WTC11 (cell line): ENCODE measurements around the gene FGD5. TPM values are rescaled to one million over a fixed set of nuclear protein-coding genes. Genes with fewer than 3 reads are reported as not detected.

Experiments
- ATAC-seq: fragments of 200-7000 bp; cut with Tn5 transposase; 2 replicates; pipeline ENCODE4 v1.10.0; 2021; ENCODE audit warnings: mild to moderate bottlenecking, moderate library complexity
- Bru-seq: library from RNA; stranded (reverse); fragments of 400-500 nt; gene quantifications from one replicate; lab custom pipeline; 2021; lab: Mats Ljungman, UMichigan
- CTCF ChIA-PET: fragments of 300-600 bp; sonication (Branson Sonifier 250); formaldehyde crosslinking; loops from one replicate; lab custom pipeline; 2021; ENCODE audit warnings: antibody characterized with exemption; lab: Charles Lee
- POLR2A ChIA-PET: fragments of 350-600 bp; sonication (Branson Sonifier 250); formaldehyde crosslinking; loops from one replicate; lab custom pipeline; 2021; ENCODE audit warnings: antibody characterized with exemption; lab: Charles Lee
- DNase-seq: peaks from one replicate; pipeline ENCODE4 v3.0.0; 2021; ENCODE audit warnings: low spot score
- H3K27ac Mint-ChIP-seq: 2 replicates; pipeline ENCODE4 v1.8.0; 2021; ENCODE audit warnings: mixed read lengths
- H3K27me3 Mint-ChIP-seq: 2 replicates; pipeline ENCODE4 v1.8.0; 2021; ENCODE audit warnings: low read depth, mild to moderate bottlenecking, moderate library complexity, mixed read lengths
- H3K36me3 Mint-ChIP-seq: 2 replicates; pipeline ENCODE4 v1.8.0; 2021; ENCODE audit warnings: mixed read lengths
- H3K4me1 Mint-ChIP-seq: 2 replicates; pipeline ENCODE4 v1.8.0; 2022; ENCODE audit warnings: mixed read lengths
- H3K4me3 Mint-ChIP-seq: 2 replicates; pipeline ENCODE4 v1.8.0; 2021; ENCODE audit warnings: mild to moderate bottlenecking, moderate library complexity, mixed read lengths
- H3K9me3 Mint-ChIP-seq: 2 replicates; pipeline ENCODE4 v1.8.0; 2021; ENCODE audit warnings: mixed read lengths
- ELF4 ChIP-seq: sonication (generic); formaldehyde crosslinking; IDR thresholded peaks from 2 replicates; pipeline ENCODE4 v1.8.1; 2022; ENCODE audit warnings: low read depth, mild to moderate bottlenecking, moderate library complexity, missing genetic modification reagents
- EMX1 ChIP-seq: fragments of 250-450 bp; sonication (Bioruptor Pico); IDR thresholded peaks from 2 replicates; pipeline ENCODE4 v1.8.0; 2021; ENCODE audit warnings: mild to moderate bottlenecking
- GABPB1 ChIP-seq: sonication (generic); formaldehyde crosslinking; IDR thresholded peaks from 2 replicates; pipeline ENCODE4 v1.8.1; 2023; ENCODE audit warnings: mild to moderate bottlenecking, missing genetic modification reagents
- IRF2 ChIP-seq: sonication (generic); formaldehyde crosslinking; IDR thresholded peaks from 2 replicates; pipeline ENCODE4 v1.8.0; 2022; ENCODE audit warnings: low read depth, missing genetic modification reagents, borderline replicate concordance
- KAT7 ChIP-seq: sonication (generic); formaldehyde crosslinking; IDR thresholded peaks from 2 replicates; pipeline ENCODE4 v1.8.1; 2023; ENCODE audit warnings: missing genetic modification reagents, mild to moderate bottlenecking, borderline replicate concordance
- NR1H2 ChIP-seq: sonication (generic); formaldehyde crosslinking; IDR thresholded peaks from 2 replicates; pipeline ENCODE4 v1.9.0; 2021; ENCODE audit warnings: mild to moderate bottlenecking, moderate library complexity, missing genetic modification reagents
- SP1 ChIP-seq: sonication (generic); formaldehyde crosslinking; conservative IDR thresholded peaks from 2 replicates; pipeline ENCODE4 v1.8.1; 2022; ENCODE audit warnings: missing genetic modification reagents
- TP53 ChIP-seq: sonication (generic); formaldehyde crosslinking; IDR thresholded peaks from 2 replicates; pipeline ENCODE4 v1.8.1; 2023; ENCODE audit warnings: mild to moderate bottlenecking, missing genetic modification reagents
- ZNF219 ChIP-seq: sonication (generic); formaldehyde crosslinking; IDR thresholded peaks from 2 replicates; pipeline ENCODE4 v1.8.0; 2023; ENCODE audit warnings: missing genetic modification reagents, mild to moderate bottlenecking, borderline replicate concordance
- long read RNA-seq, 3 experiments: library from RNA in 1 of 3; library from capped mRNA in 1 of 3; library from polyadenylated mRNA in 1 of 3; unstranded in 2 of 3; stranded (forward) in 1 of 3; transcript quantifications; one replicate each; pipeline ENCODE4 v2.0.0, GENCODE V29; 2021
- total RNA-seq: library from RNA; stranded (reverse); gene quantifications from 3 replicates; pipeline ENCODE4 v1.2.3, GENCODE V29; 2021
- TF ChIP-seq, protein P1 (sequence below): sonication (generic); formaldehyde crosslinking; IDR thresholded peaks from 2 replicates; pipeline ENCODE4 v1.8.1; 2023; ENCODE audit warnings: mild to moderate bottlenecking, missing genetic modification reagents
- TF ChIP-seq, protein P2 (sequence below): fragments of 250-450 bp; sonication (Bioruptor Pico); IDR thresholded peaks from 2 replicates; pipeline ENCODE4 v1.9.0; 2021; ENCODE audit warnings: mild to moderate bottlenecking, borderline replicate concordance
- TF ChIP-seq, protein P3 (sequence below): fragments of 250-450 bp; sonication (Bioruptor Pico); conservative IDR thresholded peaks from 2 replicates; pipeline ENCODE4 v1.9.0; 2021; ENCODE audit warnings: mild to moderate bottlenecking
- TF ChIP-seq, protein P4 (sequence below): sonication (generic); formaldehyde crosslinking; IDR thresholded peaks from 2 replicates; pipeline ENCODE4 v1.8.1; 2022; ENCODE audit warnings: mild to moderate bottlenecking, moderate library complexity, missing genetic modification reagents
- TF ChIP-seq, protein P5 (sequence below): sonication (generic); formaldehyde crosslinking; IDR thresholded peaks from 2 replicates; pipeline ENCODE4 v1.8.1; 2022; ENCODE audit warnings: low read depth, missing genetic modification reagents, borderline replicate concordance

Gene FGD5, protein sequence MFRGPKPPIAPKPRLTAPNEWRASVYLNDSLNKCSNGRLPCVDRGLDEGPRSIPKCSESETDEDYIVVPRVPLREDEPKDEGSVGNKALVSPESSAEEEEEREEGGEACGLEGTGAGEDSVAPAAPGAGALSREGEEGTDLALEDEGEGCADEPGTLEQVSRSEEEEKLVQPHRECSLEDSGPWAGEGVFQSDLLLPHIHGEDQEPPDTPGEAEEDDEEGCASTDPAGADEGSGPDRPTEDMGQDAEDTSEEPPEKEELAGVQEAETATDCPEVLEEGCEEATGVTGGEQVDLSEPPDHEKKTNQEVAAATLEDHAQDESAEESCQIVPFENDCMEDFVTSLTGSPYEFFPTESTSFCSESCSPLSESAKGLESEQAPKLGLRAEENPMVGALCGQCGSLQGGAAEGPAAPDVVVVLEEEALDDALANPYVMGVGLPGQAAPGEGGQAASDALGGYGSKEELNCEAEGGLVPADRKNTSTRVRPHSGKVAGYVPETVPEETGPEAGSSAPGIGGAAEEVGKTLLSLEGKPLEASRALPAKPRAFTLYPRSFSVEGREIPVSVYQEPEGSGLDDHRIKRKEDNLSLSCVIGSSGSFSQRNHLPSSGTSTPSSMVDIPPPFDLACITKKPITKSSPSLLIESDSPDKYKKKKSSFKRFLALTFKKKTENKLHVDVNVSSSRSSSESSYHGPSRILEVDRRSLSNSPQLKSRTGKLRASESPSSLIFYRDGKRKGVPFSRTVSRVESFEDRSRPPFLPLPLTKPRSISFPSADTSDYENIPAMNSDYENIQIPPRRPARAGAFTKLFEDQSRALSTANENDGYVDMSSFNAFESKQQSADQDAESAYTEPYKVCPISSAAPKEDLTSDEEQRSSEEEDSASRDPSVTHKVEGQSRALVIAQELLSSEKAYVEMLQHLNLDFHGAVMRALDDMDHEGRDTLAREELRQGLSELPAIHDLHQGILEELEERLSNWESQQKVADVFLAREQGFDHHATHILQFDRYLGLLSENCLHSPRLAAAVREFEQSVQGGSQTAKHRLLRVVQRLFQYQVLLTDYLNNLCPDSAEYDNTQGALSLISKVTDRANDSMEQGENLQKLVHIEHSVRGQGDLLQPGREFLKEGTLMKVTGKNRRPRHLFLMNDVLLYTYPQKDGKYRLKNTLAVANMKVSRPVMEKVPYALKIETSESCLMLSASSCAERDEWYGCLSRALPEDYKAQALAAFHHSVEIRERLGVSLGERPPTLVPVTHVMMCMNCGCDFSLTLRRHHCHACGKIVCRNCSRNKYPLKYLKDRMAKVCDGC (N-terminal part only)
- total RNA-seq: 18.3 to 20.0 TPM (median 19.3 TPM) in 3 replicates
- Bru-seq, nascent RNA: percentile 47 among the genes with signal in this experiment
- long read RNA-seq, experiment 1, full-length matches to known transcripts: 10 of 51 reads
- long read RNA-seq, experiment 1, partial matches to known transcripts: 3 of 51 reads
- long read RNA-seq, experiment 1, other reads (novel, unspliced or antisense): 38 of 51 reads
- long read RNA-seq, experiment 2, full-length matches to known transcripts: 14 of 36 reads
- long read RNA-seq, experiment 2, partial matches to known transcripts: 6 of 36 reads
- long read RNA-seq, experiment 2, other reads (novel, unspliced or antisense): 16 of 36 reads
- long read RNA-seq, experiment 3, partial matches to known transcripts: 2 of 2 reads
- long read RNA-seq, experiment 3, other reads (novel, unspliced or antisense): 0 of 2 reads

DNA sequence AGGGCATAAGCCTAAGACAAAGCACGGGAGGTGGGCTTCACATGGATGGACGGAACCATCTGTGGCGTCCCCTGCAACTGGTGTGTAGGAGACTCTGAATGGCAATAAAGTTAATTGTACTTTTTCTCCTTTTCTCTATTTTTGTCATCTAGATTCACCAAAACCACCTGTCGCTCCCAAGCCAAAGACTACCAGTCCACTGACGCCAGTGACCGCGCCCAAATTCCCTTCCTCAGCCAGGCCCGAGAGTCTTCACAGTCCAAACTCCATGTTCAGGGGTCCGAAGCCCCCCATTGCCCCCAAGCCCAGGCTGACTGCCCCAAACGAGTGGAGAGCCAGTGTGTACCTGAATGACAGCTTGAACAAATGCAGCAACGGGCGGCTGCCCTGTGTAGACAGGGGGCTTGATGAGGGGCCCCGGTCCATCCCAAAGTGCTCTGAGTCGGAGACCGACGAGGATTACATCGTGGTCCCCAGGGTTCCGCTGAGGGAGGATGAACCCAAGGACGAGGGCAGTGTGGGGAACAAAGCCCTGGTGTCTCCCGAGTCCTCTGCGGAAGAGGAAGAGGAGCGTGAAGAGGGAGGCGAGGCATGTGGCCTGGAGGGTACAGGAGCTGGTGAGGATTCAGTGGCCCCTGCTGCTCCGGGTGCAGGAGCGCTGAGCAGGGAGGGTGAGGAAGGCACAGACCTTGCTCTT is at the start of gene FGD5:
FGD5 (plus strand) TSS at position 159 of the 697 bp plus-strand sequence; CDS start at position 269, 110 bp downstream.
- H3K27ac Mint-ChIP-seq: peak within 1 kb of the TSS; percentile 51; the same call in 1 of the 2 replicates
- no peak for TF ChIP-seq GABPB1 (CRISPR knock-in tag)
- TF ChIP-seq ZNF219: no peak
- TF ChIP-seq, protein P1, sequence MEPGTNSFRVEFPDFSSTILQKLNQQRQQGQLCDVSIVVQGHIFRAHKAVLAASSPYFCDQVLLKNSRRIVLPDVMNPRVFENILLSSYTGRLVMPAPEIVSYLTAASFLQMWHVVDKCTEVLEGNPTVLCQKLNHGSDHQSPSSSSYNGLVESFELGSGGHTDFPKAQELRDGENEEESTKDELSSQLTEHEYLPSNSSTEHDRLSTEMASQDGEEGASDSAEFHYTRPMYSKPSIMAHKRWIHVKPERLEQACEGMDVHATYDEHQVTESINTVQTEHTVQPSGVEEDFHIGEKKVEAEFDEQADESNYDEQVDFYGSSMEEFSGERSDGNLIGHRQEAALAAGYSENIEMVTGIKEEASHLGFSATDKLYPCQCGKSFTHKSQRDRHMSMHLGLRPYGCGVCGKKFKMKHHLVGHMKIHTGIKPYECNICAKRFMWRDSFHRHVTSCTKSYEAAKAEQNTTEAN (CRISPR knock-in tag): no peak
- TF ChIP-seq, all 79 proteins: peak for 0
- CTCF ChIA-PET: no interaction called here
- H3K27me3 Mint-ChIP-seq: no peaks in the 10 kb centered on the region; the same call in 1 of the 2 replicates
- H3K4me3 Mint-ChIP-seq: no peak within 1 kb of the TSS
- no peaks in the 10 kb centered on the region for H3K9me3 Mint-ChIP-seq
- POLR2A ChIA-PET: no interaction called here
- H3K4me1 Mint-ChIP-seq: peaks cover 31% of the 10 kb centered on the region
- peaks cover 5% of the 10 kb centered on the region; the same call in 1 of the 2 replicates for H3K36me3 Mint-ChIP-seq
- no peak for ATAC-seq
- no peak for DNase-seq

DNA sequence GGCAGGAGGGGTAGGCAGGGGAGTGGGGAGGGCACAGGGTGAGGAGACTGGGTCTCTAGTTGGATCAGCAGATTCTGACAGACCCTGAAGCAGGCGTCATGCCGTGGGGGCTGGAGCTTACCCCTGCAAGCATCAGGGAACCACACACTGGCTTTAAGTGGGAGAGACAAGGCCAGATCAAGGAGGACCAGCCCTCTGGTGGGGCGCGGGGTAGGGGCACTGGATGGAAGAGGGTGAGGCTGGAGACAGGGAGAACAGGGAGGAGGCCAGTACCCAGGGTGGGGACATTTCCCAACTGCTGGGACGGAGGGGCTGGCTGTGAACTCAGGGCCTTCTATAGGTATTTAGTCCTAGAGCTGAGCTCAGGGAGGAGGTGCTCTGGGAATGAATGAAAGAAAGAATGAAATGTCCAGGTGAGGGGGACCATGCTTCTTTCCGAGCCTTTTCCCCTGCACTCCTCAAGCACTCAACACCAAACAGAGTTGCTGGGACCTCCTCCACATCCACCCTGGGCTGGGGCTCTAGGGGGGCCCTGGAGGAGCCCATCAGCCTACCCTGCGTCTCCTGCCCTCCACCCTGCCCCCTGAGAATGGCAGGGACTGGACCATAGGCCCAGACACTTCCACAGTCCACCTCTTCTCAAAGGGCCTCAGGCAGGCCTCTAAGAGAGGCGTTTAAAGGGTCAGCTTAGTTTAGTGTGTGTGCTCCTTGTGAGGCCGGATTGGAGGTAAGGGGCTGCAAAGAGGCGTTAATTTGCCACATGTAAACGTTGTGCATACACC is 49.0 kb upstream of the FGD5 start:
- H3K27ac Mint-ChIP-seq: no peak overlapping the region

More for the DNA sequence above, 49.0 kb upstream of the FGD5 start:
- Mint-ChIP-seq H3K36me3 (no peaks in the 10 kb centered on the region), H3K4me3 (no peak overlapping the region), H3K27me3 (no peaks in the 10 kb centered on the region), H3K9me3 (no peaks in the 10 kb centered on the region), H3K4me1 (peaks cover 22% of the 10 kb centered on the region)
- DNase-seq (no peak), ATAC-seq (no peak)
- ChIA-PET POLR2A (no interaction called here), CTCF (interaction anchor here (0.7 to 5.0 kb wide), 2 partner anchors 11 to 23 kb away, joined by 3 to 26 read pairs; no protein-coding TSS in a partner anchor)
- no peak for TF ChIP-seq TP53
- TF ChIP-seq ELF4 (CRISPR knock-in tag): no peak
- no peak for TF ChIP-seq KAT7 (CRISPR knock-in tag)
- TF ChIP-seq EMX1: no peak
- TF ChIP-seq, protein P2, sequence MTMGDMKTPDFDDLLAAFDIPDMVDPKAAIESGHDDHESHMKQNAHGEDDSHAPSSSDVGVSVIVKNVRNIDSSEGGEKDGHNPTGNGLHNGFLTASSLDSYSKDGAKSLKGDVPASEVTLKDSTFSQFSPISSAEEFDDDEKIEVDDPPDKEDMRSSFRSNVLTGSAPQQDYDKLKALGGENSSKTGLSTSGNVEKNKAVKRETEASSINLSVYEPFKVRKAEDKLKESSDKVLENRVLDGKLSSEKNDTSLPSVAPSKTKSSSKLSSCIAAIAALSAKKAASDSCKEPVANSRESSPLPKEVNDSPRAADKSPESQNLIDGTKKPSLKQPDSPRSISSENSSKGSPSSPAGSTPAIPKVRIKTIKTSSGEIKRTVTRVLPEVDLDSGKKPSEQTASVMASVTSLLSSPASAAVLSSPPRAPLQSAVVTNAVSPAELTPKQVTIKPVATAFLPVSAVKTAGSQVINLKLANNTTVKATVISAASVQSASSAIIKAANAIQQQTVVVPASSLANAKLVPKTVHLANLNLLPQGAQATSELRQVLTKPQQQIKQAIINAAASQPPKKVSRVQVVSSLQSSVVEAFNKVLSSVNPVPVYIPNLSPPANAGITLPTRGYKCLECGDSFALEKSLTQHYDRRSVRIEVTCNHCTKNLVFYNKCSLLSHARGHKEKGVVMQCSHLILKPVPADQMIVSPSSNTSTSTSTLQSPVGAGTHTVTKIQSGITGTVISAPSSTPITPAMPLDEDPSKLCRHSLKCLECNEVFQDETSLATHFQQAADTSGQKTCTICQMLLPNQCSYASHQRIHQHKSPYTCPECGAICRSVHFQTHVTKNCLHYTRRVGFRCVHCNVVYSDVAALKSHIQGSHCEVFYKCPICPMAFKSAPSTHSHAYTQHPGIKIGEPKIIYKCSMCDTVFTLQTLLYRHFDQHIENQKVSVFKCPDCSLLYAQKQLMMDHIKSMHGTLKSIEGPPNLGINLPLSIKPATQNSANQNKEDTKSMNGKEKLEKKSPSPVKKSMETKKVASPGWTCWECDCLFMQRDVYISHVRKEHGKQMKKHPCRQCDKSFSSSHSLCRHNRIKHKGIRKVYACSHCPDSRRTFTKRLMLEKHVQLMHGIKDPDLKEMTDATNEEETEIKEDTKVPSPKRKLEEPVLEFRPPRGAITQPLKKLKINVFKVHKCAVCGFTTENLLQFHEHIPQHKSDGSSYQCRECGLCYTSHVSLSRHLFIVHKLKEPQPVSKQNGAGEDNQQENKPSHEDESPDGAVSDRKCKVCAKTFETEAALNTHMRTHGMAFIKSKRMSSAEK (CRISPR knock-in tag): no peak
- TF ChIP-seq, protein P3, sequence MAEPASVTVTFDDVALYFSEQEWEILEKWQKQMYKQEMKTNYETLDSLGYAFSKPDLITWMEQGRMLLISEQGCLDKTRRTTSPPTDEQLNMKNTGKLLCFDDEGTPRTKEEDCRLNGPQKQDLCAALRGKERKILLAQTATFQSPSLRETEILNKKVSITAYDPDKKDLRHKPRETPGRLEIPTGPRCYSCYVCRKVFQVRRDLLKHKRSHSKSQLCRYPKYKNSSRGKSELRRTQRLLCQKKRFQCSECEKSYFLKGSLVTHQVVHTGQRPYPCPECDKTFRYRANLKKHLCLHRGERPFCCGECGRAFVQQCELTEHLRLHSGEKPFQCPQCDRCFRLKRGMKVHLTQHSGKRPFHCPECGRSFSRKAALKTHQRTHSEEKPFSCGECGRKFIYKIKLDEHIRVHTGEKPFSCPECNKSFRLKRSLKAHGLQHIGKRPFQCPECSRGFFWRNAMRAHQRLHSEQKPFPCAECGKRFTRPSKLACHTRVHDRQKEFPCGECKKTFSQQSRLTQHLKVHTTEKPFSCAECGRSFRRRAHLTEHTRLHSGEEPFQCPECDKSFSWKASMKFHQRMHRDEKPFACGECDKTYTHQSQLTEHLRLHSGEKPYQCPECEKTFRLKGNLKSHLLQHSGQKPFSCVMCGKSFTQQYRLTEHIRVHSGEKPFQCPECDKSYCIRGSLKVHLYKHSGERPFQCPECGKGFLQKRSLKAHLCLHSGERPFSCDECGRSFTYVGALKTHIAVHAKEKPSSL: no peak
- TF ChIP-seq, protein P4, sequence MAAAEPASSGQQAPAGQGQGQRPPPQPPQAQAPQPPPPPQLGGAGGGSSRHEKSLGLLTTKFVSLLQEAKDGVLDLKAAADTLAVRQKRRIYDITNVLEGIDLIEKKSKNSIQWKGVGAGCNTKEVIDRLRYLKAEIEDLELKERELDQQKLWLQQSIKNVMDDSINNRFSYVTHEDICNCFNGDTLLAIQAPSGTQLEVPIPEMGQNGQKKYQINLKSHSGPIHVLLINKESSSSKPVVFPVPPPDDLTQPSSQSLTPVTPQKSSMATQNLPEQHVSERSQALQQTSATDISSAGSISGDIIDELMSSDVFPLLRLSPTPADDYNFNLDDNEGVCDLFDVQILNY (CRISPR knock-in tag): no peak
- no peak for TF ChIP-seq GABPB1 (CRISPR knock-in tag)
- TF ChIP-seq, protein P5, sequence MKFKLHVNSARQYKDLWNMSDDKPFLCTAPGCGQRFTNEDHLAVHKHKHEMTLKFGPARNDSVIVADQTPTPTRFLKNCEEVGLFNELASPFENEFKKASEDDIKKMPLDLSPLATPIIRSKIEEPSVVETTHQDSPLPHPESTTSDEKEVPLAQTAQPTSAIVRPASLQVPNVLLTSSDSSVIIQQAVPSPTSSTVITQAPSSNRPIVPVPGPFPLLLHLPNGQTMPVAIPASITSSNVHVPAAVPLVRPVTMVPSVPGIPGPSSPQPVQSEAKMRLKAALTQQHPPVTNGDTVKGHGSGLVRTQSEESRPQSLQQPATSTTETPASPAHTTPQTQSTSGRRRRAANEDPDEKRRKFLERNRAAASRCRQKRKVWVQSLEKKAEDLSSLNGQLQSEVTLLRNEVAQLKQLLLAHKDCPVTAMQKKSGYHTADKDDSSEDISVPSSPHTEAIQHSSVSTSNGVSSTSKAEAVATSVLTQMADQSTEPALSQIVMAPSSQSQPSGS: no peak
- no peak for TF ChIP-seq IRF2 (CRISPR knock-in tag)
- no peak for TF ChIP-seq SP1 (CRISPR knock-in tag)
- TF ChIP-seq NR1H2 (CRISPR knock-in tag): no peak
